ENCODE data around the gene MGME1. TPM values are rescaled to one million over a fixed set of nuclear protein-coding genes. Genes with fewer than 3 reads are reported as not detected.

Gene MGME1
- total and polyA plus RNA-seq, 2 of the 13 experiments (the other 11 are each of a cell fraction or from before 2014, with no cell fraction given), result 36.7 to 66.6 TPM

DNA sequence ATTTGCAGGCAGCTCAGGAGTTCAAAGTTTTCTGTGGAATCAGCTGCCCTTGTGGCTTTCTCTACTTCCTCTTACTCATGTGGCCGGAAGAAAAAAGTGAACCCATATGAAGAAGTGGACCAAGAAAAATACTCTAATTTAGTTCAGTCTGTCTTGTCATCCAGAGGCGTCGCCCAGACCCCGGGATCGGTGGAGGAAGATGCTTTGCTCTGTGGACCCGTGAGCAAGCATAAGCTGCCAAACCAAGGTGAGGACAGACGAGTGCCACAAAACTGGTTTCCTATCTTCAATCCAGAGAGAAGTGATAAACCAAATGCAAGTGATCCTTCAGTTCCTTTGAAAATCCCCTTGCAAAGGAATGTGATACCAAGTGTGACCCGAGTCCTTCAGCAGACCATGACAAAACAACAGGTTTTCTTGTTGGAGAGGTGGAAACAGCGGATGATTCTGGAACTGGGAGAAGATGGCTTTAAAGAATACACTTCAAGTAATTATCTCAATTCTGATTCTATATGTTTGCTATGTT is 1.1 kb downstream of the MGME1 start (continued):
- TF ChIP-seq, protein P1, sequence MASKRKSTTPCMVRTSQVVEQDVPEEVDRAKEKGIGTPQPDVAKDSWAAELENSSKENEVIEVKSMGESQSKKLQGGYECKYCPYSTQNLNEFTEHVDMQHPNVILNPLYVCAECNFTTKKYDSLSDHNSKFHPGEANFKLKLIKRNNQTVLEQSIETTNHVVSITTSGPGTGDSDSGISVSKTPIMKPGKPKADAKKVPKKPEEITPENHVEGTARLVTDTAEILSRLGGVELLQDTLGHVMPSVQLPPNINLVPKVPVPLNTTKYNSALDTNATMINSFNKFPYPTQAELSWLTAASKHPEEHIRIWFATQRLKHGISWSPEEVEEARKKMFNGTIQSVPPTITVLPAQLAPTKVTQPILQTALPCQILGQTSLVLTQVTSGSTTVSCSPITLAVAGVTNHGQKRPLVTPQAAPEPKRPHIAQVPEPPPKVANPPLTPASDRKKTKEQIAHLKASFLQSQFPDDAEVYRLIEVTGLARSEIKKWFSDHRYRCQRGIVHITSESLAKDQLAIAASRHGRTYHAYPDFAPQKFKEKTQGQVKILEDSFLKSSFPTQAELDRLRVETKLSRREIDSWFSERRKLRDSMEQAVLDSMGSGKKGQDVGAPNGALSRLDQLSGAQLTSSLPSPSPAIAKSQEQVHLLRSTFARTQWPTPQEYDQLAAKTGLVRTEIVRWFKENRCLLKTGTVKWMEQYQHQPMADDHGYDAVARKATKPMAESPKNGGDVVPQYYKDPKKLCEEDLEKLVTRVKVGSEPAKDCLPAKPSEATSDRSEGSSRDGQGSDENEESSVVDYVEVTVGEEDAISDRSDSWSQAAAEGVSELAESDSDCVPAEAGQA (IDR thresholded peaks at IDR 0.05; ENCODE audit: low read depth), result no peak
- TF ChIP-seq, protein P1 (CRISPR knock-in tag; IDR thresholded peaks at IDR 0.05; ENCODE audit: borderline replicate concordance), result no peak
- TF ChIP-seq ZNF772 (CRISPR knock-in tag; IDR thresholded peaks at IDR 0.05), result no peak
- TF ChIP-seq MTA1 (CRISPR knock-in tag; IDR thresholded peaks at IDR 0.05; ENCODE audit: borderline replicate concordance), result no peak
- 0 out of 2 replicates have a peak, but pooled peaks have one; percentile 64 for TF ChIP-seq ZNF709 (CRISPR knock-in tag; IDR thresholded peaks at IDR 0.05)
- no peak for TF ChIP-seq JDP2 (CRISPR knock-in tag; IDR thresholded peaks at IDR 0.05; ENCODE audit: borderline replicate concordance)
- TF ChIP-seq ZNF841 (CRISPR knock-in tag; IDR thresholded peaks at IDR 0.05; ENCODE audit: borderline replicate concordance), result no peak
- TF ChIP-seq, protein P2, sequence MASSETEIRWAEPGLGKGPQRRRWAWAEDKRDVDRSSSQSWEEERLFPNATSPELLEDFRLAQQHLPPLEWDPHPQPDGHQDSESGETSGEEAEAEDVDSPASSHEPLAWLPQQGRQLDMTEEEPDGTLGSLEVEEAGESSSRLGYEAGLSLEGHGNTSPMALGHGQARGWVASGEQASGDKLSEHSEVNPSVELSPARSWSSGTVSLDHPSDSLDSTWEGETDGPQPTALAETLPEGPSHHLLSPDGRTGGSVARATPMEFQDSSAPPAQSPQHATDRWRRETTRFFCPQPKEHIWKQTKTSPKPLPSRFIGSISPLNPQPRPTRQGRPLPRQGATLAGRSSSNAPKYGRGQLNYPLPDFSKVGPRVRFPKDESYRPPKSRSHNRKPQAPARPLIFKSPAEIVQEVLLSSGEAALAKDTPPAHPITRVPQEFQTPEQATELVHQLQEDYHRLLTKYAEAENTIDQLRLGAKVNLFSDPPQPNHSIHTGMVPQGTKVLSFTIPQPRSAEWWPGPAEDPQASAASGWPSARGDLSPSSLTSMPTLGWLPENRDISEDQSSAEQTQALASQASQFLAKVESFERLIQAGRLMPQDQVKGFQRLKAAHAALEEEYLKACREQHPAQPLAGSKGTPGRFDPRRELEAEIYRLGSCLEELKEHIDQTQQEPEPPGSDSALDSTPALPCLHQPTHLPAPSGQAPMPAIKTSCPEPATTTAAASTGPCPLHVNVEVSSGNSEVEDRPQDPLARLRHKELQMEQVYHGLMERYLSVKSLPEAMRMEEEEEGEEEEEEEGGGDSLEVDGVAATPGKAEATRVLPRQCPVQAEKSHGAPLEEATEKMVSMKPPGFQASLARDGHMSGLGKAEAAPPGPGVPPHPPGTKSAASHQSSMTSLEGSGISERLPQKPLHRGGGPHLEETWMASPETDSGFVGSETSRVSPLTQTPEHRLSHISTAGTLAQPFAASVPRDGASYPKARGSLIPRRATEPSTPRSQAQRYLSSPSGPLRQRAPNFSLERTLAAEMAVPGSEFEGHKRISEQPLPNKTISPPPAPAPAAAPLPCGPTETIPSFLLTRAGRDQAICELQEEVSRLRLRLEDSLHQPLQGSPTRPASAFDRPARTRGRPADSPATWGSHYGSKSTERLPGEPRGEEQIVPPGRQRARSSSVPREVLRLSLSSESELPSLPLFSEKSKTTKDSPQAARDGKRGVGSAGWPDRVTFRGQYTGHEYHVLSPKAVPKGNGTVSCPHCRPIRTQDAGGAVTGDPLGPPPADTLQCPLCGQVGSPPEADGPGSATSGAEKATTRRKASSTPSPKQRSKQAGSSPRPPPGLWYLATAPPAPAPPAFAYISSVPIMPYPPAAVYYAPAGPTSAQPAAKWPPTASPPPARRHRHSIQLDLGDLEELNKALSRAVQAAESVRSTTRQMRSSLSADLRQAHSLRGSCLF (CRISPR knock-in tag; IDR thresholded peaks at IDR 0.05; ENCODE audit: borderline replicate concordance), result no peak
- TF ChIP-seq, protein P3, sequence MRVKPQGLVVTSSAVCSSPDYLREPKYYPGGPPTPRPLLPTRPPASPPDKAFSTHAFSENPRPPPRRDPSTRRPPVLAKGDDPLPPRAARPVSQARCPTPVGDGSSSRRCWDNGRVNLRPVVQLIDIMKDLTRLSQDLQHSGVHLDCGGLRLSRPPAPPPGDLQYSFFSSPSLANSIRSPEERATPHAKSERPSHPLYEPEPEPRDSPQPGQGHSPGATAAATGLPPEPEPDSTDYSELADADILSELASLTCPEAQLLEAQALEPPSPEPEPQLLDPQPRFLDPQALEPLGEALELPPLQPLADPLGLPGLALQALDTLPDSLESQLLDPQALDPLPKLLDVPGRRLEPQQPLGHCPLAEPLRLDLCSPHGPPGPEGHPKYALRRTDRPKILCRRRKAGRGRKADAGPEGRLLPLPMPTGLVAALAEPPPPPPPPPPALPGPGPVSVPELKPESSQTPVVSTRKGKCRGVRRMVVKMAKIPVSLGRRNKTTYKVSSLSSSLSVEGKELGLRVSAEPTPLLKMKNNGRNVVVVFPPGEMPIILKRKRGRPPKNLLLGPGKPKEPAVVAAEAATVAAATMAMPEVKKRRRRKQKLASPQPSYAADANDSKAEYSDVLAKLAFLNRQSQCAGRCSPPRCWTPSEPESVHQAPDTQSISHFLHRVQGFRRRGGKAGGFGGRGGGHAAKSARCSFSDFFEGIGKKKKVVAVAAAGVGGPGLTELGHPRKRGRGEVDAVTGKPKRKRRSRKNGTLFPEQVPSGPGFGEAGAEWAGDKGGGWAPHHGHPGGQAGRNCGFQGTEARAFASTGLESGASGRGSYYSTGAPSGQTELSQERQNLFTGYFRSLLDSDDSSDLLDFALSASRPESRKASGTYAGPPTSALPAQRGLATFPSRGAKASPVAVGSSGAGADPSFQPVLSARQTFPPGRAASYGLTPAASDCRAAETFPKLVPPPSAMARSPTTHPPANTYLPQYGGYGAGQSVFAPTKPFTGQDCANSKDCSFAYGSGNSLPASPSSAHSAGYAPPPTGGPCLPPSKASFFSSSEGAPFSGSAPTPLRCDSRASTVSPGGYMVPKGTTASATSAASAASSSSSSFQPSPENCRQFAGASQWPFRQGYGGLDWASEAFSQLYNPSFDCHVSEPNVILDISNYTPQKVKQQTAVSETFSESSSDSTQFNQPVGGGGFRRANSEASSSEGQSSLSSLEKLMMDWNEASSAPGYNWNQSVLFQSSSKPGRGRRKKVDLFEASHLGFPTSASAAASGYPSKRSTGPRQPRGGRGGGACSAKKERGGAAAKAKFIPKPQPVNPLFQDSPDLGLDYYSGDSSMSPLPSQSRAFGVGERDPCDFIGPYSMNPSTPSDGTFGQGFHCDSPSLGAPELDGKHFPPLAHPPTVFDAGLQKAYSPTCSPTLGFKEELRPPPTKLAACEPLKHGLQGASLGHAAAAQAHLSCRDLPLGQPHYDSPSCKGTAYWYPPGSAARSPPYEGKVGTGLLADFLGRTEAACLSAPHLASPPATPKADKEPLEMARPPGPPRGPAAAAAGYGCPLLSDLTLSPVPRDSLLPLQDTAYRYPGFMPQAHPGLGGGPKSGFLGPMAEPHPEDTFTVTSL (CRISPR knock-in tag; IDR thresholded peaks at IDR 0.05; ENCODE audit: borderline replicate concordance), result peak; percentile 59; the same call in 1 of the 2 replicates
- no peak for TF ChIP-seq ZNF616 (CRISPR knock-in tag; IDR thresholded peaks at IDR 0.05; ENCODE audit: low read depth)
- TF ChIP-seq HDAC6 (IDR thresholded peaks at IDR 0.05; ENCODE audit: low read depth, low read length), result no peak
- no peak for TF ChIP-seq ZNF678 (CRISPR knock-in tag; IDR thresholded peaks at IDR 0.05)
- TF ChIP-seq KLF9 (CRISPR knock-in tag; IDR thresholded peaks at IDR 0.05; ENCODE audit: low read depth), result 0 out of 2 replicates have a peak, but pooled peaks have one; percentile 3

All from HepG2 (cell line).